ENCODE results near the gene NEMF. TPM values are rescaled to one million over a fixed set of nuclear protein-coding genes. Genes with fewer than 3 reads are reported as not detected.
"Not testable (repeated sequence)": the region's sequence is repeated elsewhere in the genome, so short reads cannot be mapped to it uniquely, and the experiment has no call there.

Gene NEMF
- total RNA-seq, 1 donor from 2014 or later: 145 TPM

- DNase-seq: no peak
Observed at GRCh38 chr14:49816844-49817243, 35.7 kb downstream of the NEMF start.

GRCh38 chr14:49816118-49816517, 36.5 kb downstream of the NEMF start:
- DNase-seq: not testable (repeated sequence)

GRCh38 chr14:49808780-49809179, 43.8 kb downstream of the NEMF start:
- DNase-seq: no peak

- no peak for DNase-seq
Observed at GRCh38 chr14:49796025-49796424, 56.6 kb downstream of the NEMF start.

GRCh38 chr14:49792618-49793017, 60.0 kb downstream of the NEMF start:
- no peak for DNase-seq

GRCh38 chr14:49786315-49786714, 66.3 kb downstream of the NEMF start:
- no peak for DNase-seq

GRCh38 chr14:49783394-49784014, 69.1 kb downstream of the NEMF start:
- DNase-seq: no peak

- not testable (repeated sequence) for DNase-seq
Observed at GRCh38 chr14:49781040-49781439, 71.5 kb downstream of the NEMF start.

GRCh38 chr14:49778421-49778820, 74.2 kb downstream of the NEMF start:
- no peak for DNase-seq

GRCh38 chr14:49774106-49774505, 78.5 kb downstream of the NEMF start:
- no peak for DNase-seq

GRCh38 chr14:49771691-49772090, 80.9 kb downstream of the NEMF start:
- DNase-seq: not testable (repeated sequence)

GRCh38 chr14:49770212-49770817, 82.3 kb downstream of the NEMF start:
- no peak for DNase-seq

GRCh38 chr14:49769581-49770211, 82.9 kb downstream of the NEMF start:
- DNase-seq: no peak

- no peak for DNase-seq
Observed at GRCh38 chr14:49769171-49769570, 83.4 kb downstream of the NEMF start.

GRCh38 chr14:49768301-49769121, 84.1 kb downstream of the NEMF start:
- peak; percentile 59 for DNase-seq

GRCh38 chr14:49767571-49768300, 84.9 kb downstream of the NEMF start, which contains the start of gene KLHDC2:
KLHDC2 (plus strand) TSS chr14:49768153; CDS start chr14:49768469, 316 bp downstream.
- peak; percentile 84 for DNase-seq

- DNase-seq: no peak
Observed at GRCh38 chr14:49767270-49767570, 85.4 kb downstream of the NEMF start.

- no peak for DNase-seq
Observed at GRCh38 chr14:49766839-49767238, 85.7 kb downstream of the NEMF start.

- DNase-seq: no peak
Observed at GRCh38 chr14:49761839-49762551, 90.6 kb downstream of the NEMF start.

GRCh38 chr14:49755378-49755777, 97.2 kb downstream of the NEMF start:
- DNase-seq: no peak

GRCh38 chr14:49754570-49755097, 98.0 kb downstream of the NEMF start:
- no peak for DNase-seq

Data from occipital lobe (tissue), 2 donors.